ENCODE results near the gene KANSL1L.

DNA sequence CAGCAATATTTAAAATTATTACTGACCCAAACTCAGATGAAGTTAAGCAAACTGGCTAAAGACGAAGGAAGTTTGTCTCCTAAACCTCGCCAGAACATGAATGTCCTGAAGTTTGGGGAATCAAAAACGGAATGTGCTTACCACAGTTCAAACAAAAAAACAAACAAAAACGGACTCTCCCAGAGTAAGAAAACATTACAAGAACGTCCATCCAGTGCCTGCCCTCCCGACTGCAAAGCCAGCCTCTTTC is 1.1 kb downstream of the KANSL1L start:
- TF ChIP-seq, protein P1, sequence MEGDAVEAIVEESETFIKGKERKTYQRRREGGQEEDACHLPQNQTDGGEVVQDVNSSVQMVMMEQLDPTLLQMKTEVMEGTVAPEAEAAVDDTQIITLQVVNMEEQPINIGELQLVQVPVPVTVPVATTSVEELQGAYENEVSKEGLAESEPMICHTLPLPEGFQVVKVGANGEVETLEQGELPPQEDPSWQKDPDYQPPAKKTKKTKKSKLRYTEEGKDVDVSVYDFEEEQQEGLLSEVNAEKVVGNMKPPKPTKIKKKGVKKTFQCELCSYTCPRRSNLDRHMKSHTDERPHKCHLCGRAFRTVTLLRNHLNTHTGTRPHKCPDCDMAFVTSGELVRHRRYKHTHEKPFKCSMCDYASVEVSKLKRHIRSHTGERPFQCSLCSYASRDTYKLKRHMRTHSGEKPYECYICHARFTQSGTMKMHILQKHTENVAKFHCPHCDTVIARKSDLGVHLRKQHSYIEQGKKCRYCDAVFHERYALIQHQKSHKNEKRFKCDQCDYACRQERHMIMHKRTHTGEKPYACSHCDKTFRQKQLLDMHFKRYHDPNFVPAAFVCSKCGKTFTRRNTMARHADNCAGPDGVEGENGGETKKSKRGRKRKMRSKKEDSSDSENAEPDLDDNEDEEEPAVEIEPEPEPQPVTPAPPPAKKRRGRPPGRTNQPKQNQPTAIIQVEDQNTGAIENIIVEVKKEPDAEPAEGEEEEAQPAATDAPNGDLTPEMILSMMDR (IDR thresholded peaks at IDR 0.05; ENCODE audit: insufficient read depth, low read length, poor library complexity, severe bottlenecking) = no peak
- no peak for TF ChIP-seq EZH2phosphoT487 (conservative IDR thresholded peaks at IDR 0.05; ENCODE audit: low read length)
